NOMO-1 (cell line): Measurements from ENCODE around the gene AFG1L.
"Not testable (repeated sequence)": the region's sequence is repeated elsewhere in the genome, so short reads cannot be mapped to it uniquely, and the experiment has no call there.

ENCODE experiments used
- DNase-seq, 2 experiments: peaks; one replicate each; lab custom pipeline; 2025; ENCODE audit not compliant: unreplicated experiment in 2 of 2; lab: John Stamatoyannopoulos, UW

Gene AFG1L

GRCh38 chr6:108550256-108550655 lies 255.4 kb downstream of the AFG1L start:
- no peak for DNase-seq

DNA sequence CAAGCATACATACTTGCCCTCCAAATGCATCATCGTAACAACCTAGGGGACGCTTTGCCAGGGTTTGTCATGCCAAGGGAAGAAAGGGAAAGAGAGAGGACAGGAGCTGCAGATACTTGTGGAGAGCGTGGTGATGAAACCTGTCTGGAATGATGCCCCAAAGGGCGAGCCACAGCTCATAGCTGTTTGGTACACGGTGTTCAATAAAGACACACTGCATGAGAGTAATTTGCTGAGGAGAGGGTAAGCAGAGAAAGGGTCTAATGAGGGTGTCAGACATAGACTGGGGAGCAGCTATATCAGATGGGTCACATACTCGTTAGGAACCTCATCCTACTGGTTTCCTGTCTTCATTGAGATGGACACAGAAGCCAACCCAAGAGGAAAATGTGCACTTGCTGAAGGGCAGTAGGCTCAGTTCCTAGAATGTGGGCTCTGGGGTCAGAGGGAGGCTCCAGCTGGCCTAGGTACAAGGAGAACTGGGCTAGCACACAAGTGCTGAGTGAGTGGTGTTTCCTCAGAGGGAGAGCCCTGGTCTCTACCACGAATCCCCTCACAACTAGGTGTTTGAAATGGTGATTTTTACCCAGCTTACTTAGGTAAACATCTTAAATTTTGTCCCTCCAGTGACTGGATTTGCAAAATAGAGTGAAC lies 260.7 kb downstream of the AFG1L start:
- no peak for DNase-seq

DNA sequence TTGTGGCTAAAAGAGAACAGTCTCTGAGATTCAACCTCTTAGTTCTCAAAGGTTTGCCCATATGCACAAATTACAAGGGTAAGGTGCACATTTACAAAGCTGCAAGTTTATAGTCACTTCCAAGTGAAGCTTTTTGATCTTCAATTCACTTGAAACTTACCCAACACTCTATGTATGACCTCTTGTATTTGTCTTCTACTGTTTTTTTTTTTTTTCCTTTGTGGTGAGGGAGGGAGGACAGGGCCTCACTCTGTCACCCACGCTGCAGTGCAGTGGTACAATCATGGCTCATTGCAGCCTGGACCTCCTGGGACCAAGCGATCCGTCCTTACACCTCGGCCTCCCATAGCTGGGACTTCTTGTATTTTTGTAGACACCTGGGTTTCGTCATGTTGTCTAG lies 261.4 kb downstream of the AFG1L start:
- DNase-seq: peak in 1 of 2 experiments; percentile 40

DNA sequence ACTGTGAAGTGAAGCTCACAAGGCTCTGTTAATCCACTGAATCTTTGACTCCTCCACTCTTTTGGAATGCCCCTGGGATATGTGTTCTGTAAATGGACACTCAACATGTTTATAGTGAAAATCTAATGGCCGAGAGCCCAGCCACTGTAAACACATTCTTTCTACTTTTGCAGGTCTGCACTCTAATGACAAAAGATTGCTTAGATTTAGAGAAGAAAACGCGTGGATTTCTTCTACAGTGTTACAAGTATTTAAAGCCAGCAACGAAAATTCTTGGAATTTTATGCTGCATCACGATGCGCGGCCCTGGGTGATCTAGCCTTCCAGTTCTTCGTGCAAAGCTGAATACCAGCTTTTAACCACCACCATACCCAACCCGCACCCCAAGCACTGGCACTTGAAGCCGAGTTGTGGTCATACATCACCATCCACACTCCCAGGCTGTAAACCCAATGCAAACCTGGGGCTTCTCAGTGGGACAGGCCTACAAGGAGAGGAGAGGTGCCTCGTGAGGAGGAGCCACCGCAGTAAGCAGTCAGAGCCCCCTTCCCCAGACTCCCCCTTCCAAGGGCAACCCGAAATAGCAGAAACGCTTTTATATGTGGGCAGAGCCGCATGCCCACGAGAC lies 262.1 kb downstream of the AFG1L start:
- DNase-seq: no peak

GRCh38 chr6:108557494-108558371 lies 262.9 kb downstream of the AFG1L start:
- DNase-seq: peak; percentile 60 to 65

DNA sequence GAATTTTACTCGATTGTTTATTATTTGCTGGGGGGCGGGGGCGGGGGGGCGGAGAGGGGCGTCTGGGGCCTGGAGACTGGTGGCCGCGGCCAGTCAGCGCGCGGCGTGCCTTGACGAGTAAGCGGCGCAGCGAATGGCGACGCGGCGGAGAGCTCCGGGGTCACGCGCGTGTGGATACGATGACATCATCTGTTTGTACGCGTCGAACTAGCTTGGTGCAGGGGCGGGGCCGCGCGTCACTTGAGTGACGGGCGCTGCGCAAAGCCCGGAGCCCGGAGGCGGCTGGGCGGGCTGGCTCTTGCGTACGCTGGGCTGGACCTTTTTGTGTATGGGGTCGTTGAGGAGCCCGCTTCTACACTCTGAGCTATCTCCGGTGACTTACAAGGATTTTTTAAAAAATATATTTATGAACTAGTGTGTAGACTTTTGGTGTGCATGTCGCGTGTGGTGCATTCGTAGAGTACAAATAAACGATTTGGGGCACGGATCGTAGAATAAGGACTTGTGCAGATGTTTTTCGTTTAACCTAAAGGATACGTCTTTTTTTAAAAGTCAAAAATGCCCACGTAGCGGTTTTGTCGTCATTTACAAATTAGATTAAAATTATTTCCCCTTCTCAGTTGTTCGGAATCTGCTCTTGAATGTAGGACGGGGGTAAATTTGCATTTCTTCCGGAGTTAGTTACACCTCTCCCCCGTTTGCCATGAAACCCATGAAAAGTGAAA lies 263.7 kb downstream of the AFG1L start:
- DNase-seq: peak; percentile 96 to 97

DNA sequence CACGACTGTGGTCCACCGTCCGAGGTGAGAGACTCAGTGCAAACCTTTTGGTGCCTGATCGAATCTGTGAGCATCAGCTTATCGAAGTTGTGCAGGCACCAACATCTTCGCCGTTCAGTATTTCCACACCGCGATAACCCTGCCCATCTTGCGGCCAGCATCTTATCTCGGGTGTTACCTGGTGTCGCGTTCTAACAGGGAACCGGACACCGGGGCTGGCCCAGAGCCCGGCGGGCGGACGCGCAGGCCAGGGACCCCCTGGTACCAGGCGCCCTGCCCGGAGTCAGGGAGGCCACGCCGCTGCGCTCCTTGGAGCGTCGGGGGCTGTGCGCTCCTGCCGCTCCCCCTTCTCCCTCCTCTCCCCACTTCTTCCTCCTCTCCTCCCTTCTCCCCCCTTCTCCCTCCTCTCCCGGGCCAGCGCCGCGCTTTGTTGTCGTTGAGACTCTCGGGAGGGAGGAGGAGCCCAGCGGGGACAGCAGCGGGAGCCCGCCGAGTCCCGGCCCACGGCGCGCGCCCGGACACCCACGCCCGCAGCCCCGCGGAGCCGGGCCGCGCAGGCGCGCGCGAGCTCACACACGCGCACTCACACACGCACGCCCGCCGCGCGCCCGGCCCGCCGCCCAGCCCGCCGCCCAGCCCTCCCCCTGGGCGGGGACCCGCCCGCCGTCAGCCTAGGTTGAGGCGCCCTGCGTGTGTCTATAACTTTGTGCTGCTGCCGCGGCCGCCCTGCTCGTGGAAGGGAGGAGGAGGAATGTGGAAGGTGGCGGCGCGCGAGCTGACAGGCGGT lies 264.4 kb downstream of the AFG1L start:
- peak; percentile 82 to 91 for DNase-seq

- peak; percentile 39 to 47 for DNase-seq
Measured at GRCh38 chr6:108559884-108560462, 265.1 kb downstream of the AFG1L start.

DNA sequence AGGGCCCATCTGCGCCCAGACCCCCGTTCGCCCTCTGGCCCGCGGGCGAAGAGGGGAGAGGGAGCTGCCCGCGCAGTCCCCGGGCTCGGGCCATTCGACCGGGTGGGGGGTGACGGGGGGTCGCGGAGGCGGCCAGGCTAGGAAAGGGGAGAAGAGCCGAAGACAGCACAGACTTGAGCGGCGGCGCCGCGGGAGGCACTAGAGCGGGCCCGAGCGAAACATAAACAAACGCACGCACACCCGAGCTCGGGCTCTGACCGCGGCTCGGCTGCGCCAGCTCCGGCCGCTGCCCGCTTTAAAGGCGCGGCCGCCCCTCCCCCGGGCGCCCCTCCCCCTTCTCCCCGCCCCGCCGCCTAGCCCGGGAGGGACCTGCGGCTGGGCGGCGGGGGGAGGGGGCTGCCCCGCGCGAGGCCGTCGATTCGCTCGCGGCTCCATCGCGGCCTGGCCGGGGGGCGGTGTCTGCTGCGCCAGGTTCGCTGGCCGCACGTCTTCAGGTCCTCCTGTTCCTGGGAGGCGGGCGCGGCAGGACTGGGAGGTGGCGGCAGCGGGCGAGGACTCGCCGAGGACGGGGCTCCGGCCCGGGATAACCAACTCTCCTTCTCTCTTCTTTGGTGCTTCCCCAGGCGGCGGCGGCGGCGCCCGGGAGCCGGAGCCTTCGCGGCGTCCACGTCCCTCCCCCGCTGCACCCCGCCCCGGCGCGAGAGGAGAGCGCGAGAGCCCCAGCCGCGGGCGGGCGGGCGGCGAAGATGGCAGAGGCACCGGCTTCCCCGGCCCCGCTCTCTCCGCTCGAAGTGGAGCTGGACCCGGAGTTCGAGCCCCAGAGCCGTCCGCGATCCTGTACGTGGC lies 265.8 kb downstream of the AFG1L start, which contains the start of gene FOXO3:
FOXO3 (plus strand) TSS at position 455 of the 846 bp plus-strand sequence; CDS start at position 747, 292 bp downstream.
- DNase-seq: peak; percentile 49 to 73

GRCh38 chr6:108561309-108561647 lies 266.4 kb downstream of the AFG1L start:
- not testable (repeated sequence) for DNase-seq

DNA sequence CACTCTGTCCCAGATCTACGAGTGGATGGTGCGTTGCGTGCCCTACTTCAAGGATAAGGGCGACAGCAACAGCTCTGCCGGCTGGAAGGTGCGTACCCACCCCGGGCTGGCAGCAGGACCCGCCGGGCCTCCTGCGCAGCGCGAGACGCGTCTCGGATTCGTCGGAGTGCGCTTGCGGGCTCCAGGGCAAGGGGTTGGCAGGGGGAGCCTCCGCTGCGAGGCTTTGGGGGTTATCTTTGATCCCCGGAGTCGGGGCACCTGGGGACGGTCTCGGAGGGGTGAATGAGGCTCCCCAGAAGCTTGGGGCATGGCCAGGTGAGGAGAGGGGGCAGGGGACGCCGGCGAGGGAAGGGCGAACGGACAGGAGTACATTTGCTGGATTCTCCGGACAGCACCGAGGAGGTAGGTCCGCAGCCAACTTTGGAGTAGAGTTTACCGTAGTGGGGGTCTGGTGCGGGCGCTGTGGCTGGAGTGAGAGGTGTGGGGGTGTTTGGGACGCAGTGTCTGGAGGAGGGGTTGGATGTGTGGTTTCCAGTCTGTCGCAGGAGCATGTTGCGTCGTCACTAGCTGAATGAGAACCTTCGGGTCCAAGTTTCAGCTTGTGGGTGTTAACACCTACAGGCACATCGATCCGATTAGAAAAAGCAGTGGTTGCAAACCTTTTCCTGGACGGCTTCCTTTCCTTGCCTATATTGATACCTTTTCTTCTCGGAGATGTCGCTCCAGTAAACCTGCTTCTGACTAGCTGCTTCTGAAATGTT lies 267.1 kb downstream of the AFG1L start:
- no peak for DNase-seq

GRCh38 chr6:108562503-108562993 lies 267.7 kb downstream of the AFG1L start:
- DNase-seq: peak in 1 of 2 experiments; percentile 28

GRCh38 chr6:108563292-108563691 lies 268.4 kb downstream of the AFG1L start:
- DNase-seq: no peak

DNA sequence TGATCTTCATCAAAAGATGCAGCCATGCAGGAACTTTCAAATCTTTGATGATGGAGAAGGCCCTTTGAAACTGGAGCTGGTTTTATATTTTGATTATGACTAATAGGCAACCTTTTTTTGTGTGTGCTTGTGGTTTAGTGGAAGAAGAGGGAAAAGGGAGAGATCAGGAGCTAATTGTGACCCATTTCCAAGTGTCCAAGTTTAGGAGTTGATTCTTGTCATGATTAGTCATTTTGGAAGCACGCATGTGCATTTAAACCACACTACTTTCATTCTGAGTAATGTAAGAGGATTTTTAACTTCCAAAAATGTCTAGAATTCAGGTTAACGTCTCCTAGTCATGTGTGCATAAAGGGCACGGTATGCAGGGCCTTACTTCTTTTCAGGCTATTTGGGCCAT lies 269.3 kb downstream of the AFG1L start:
- DNase-seq: no peak

- peak; percentile 60 to 83 for DNase-seq
Measured at GRCh38 chr6:108565091-108565766, 270.4 kb downstream of the AFG1L start.

DNA sequence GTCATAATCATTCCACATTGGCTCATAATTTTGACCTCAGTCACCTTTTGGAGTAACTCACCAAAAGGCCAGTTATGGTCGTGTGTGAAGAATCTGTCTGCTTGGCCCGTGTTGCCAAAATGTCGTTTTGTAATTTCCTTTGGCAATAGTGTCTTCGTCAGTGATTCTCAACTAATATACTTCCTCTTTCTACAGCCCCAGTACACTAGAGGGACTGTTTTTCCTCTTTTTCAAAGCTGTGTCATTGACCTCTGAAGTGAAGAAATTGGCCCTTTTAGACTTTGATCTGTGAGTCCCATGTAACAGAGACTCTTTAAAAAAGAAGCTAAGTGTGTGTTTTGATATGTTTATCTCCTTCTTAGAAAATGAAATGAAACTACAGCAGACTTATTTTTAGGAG lies 271.0 kb downstream of the AFG1L start:
- peak; percentile 93 to 99 for DNase-seq

- no peak for DNase-seq
Measured at GRCh38 chr6:108566406-108566805, 271.6 kb downstream of the AFG1L start.
